Kidney epithelial cell (primary cell): ENCODE data around the gene TMEM245. TPM values are rescaled to one million over a fixed set of nuclear protein-coding genes. Genes with fewer than 3 reads are reported as not detected.

Experiments used
- DNase-seq: peaks from one replicate; pipeline ENCODE4 v3.0.0-alpha.2; 2010; ENCODE audit warnings: low read depth
- H3K27me3 ChIP-seq: 2 replicates; pipeline ENCODE4 v1.6.0; 2011; ENCODE audit warnings: low read length; ENCODE audit not compliant: control insufficient read depth, insufficient read depth
- H3K36me3 ChIP-seq: 2 replicates; pipeline ENCODE4 v1.5.1; 2011; ENCODE audit warnings: low read length; ENCODE audit not compliant: control insufficient read depth, insufficient read depth
- H3K4me3 ChIP-seq: 2 replicates; pipeline ENCODE4 v1.5.1; 2011; ENCODE audit warnings: low read depth, mild to moderate bottlenecking, control low read depth, low read length
- CTCF ChIP-seq: IDR thresholded peaks from 2 replicates; pipeline ENCODE4 v1.5.1; 2011; ENCODE audit warnings: mild to moderate bottlenecking, moderate library complexity, low read length, control low read depth, inconsistent platforms; ENCODE audit not compliant: insufficient read depth, poor library complexity, severe bottlenecking
- total RNA-seq: library from RNA; depleted of rRNA; stranded (reverse); fragments of >200 nt; gene quantifications from 2 replicates; pipeline ENCODE4 v1.2.3, GENCODE V29; 2015

Gene TMEM245
- total RNA-seq, 1 donor from 2014 or later = 44.5 TPM

- no peaks in the 10 kb centered on the region for H3K36me3 ChIP-seq
- H3K4me3 ChIP-seq = peak overlapping the region; percentile 15
- H3K27me3 ChIP-seq = no peaks in the 10 kb centered on the region
- DNase-seq = no peak
- TF ChIP-seq CTCF = no peak
Measured at GRCh38 chr9:109011231-109011671, 108.5 kb downstream of the TMEM245 start.

- Histone ChIP-seq H3K4me3 (no peak overlapping the region), H3K27me3 (no peaks in the 10 kb centered on the region), H3K36me3 (no peaks in the 10 kb centered on the region)
- DNase-seq = peak; percentile 43
- TF ChIP-seq CTCF = no peak
Measured at GRCh38 chr9:109010746-109011145, 109.0 kb downstream of the TMEM245 start.

GRCh38 chr9:109005678-109006077, 114.1 kb downstream of the TMEM245 start:
- no peak for DNase-seq
- Histone ChIP-seq H3K36me3 (no peaks in the 10 kb centered on the region), H3K27me3 (no peaks in the 10 kb centered on the region), H3K4me3 (no peak overlapping the region)
- no peak for TF ChIP-seq CTCF

- no peak for TF ChIP-seq CTCF
- Histone ChIP-seq H3K4me3 (no peak overlapping the region), H3K36me3 (no peaks in the 10 kb centered on the region), H3K27me3 (no peaks in the 10 kb centered on the region)
- no peak for DNase-seq
Measured at GRCh38 chr9:109003116-109003515, 116.6 kb downstream of the TMEM245 start.

- no peak for DNase-seq
- no peaks in the 10 kb centered on the region for H3K36me3 ChIP-seq
Measured at GRCh38 chr9:109002141-109002540, 117.6 kb downstream of the TMEM245 start.

More at GRCh38 chr9:109002141-109002540, 117.6 kb downstream of the TMEM245 start:
- no peak for TF ChIP-seq CTCF
- no peaks in the 10 kb centered on the region for H3K27me3 ChIP-seq
- no peak overlapping the region for H3K4me3 ChIP-seq
